HG03064 (cell line): ENCODE data around the gene MYLK2.

Source experiments
- ATAC-seq: cut with Tn5 transposase; IDR thresholded peaks from one replicate; pipeline ENCODE4 v1.9.1; 2021; ENCODE audit warnings: low read depth; ENCODE audit not compliant: unreplicated experiment

Gene MYLK2

DNA sequence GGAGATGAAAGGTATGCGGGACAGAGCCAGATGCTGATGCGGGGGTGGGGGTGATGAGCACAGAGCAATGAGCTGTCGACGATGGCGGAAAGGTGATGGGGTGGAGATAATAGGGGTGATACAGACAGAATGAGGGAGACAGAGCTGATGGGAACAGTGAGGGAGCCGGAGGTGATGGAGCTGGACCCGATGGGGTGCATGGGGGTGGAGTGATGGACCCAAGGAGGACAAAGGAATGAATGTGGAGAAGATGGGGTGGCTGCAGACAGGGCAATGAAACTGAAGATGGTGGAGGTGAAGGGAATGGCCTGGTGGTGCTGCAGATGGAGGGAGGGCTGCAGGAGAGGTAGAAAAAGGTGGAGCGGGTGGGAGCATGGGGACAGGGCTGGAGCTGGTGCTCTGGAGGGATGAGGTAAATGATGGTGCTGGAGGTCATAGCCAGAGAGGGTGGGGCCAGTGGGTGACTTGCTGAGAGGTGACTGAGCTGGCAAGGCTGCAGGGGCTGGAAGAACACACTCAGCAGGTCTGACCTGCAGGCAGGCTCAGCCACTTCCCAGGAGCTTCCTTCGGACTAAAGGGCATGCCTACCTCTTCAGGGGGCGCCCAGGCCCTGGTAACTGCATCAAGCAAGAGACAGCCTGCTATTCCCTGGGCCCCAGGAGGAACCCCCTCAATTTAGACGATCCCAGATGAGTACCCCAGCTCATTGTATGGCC lies 32.2 kb downstream of the MYLK2 start:
- no peak for ATAC-seq

DNA sequence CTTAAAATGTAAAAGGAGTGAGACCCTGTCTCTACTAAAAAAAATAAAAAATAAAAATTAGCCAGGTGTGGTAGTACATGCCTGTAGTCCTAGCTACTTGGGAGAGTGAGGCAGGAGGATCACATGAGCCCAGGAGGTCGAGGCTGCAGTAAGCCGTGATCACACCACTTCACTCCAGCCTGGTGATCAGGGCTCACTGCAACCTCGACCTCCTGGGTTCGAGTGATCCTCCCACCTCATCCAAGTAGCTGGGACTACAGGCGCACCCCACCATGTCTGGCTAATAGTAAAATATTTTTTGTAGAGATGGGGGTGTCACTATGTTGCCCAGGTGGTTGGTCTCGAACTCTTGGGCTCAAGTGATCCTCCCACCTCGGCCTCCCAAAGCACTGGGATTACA lies 34.3 kb downstream of the MYLK2 start:
- no peak for ATAC-seq

- no peak for ATAC-seq
Observed at GRCh38 chr20:31856516-31856915, 37.4 kb downstream of the MYLK2 start.

DNA sequence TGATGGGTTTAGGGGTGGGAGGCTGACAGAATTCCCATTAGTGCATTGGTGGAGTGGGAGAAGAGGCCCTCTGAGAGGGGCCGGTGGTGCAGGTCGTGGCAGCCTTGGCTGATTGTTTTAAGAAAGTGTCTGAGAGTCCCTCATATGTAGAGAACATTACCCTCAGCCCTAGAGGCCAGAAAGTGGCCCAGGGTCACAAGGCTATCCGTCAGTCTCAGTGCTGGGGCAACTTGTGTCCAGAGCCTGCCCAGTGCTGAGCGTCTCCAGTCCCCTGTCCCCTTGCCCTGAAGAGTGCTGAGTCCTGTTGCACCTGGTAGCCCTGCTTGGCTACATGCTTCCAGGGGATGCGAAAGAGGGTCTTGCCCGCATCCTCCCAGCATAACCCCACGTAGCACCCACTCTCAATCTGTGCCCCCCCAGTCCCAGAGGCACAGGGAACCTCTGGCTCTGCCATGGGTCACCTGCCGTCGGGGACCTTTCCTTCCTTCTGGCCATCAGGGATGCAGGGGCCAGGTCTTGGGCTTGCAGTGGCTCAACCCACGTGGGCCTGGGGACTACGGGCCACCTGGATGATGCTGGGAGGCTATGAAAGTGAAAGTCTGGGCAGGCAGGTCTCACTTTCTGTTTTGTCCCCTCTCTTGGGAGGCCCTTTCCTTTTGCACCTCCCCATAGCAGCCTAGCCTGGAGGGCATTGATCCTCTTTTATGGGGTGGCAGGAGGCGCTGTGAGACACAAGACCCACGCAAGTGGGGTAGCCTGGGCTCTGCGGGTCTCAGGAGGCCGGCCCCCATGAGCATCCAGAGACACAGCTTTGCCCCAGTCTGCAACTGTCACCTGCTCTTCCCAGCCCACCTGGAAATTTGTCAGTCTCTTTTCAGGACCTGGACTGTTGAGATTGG lies 39.0 kb downstream of the MYLK2 start:
- no peak for ATAC-seq

DNA sequence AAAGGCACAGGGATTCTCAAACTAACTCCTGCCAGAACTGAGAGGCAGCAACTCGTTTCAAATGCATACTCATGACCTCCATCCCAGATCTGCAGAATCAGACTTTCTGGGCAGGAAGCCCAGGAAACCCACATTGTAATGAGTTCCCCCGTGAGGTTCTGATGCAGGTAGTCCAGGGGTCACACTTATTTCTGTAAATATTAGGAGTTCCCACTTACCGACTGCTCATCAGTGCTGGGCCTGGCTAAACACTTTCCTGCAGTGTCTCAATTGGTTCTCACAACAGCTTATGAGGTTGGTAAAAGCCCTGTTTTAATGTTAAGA lies 39.6 kb downstream of the MYLK2 start:
- no peak for ATAC-seq

DNA sequence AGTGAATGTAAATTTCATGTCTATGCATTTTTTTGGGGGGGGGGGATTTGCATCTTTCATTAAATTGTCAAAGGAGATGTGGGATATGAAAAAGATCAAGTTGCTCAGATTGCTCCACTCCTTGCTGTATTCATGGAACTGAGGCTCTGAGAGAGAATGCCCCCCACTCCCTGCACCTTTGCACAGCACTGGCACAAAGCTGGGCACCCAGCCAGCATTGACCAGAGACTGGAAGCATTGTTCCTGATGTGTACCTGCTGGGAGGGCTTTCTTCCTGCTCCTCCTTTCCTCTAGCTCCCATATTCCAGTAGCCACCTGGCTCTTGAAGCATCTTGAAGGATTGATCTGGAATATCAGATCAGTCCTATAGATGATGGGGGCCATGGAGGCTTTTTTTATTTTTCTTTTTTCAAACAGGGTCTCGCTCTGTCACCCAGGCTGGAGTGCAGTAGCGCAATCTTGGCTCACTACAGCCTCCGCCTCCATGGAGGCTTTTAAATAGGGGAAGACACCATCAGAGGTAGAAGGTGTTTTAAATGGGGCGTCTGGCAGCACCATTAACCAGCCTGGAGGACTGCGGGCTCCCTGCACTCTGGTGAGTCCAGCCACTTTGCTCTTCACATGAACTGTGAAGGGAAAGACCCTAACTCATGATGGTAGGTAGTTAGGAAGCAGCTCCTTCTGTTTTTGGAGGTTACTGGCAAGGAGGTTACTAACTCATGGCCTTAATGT lies 40.3 kb downstream of the MYLK2 start:
- no peak for ATAC-seq

- ATAC-seq, result no peak
Observed at GRCh38 chr20:31859998-31860380, 40.8 kb downstream of the MYLK2 start.

GRCh38 chr20:31860390-31861134 lies 41.4 kb downstream of the MYLK2 start:
- ATAC-seq, result no peak

DNA sequence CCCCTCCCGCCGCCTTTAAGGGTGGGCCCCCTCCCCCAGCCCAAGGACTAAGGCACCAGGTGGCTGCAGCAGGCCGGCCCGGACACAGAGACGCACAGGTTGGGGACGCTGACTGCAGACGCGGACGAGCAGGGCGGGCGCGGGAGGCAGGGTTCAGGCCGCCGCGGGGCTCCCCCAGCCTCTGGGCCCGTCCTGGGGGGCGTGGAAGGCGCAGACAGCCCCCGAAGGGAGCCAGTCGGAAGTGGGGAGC lies 41.9 kb downstream of the MYLK2 start:
- ATAC-seq, result no peak

DNA sequence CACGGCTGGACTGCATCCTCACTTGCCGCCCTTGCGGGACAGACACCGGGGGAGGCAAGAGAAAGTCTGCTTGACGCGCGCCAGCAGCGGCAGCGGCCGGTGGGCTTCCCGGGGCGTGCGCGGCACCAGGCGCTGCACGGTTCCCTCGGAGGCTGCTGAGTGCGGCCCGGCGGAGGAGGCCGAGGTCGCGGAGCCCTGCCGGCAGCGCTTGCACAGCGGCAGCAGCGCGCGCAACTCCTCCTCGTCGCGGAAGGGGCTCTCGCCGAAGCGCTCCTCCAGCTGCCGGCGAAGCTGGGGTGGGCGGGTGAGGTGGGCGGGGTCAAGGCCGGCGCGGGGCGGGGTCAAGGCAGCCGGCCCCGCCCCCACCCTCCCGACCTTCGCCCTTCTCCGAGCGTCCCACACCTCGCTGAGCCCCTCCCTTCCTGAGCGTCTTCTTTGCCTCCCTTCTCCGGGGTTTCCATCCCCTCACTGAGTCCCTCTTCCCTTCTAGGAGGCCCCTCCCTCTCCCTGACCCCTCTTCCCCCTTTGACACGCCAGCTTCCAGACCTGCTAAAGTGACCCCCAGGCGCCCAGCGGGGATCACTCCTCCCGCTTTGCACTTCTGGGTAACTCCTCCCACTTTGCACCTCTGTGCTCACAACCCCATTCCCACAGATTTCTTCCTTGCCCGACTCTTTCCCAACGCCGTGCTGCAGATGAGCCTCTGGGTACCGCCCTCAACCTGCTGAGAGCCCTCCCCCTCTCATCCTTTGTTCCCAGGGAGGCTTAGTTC lies 42.4 kb downstream of the MYLK2 start:
- no peak for ATAC-seq

DNA sequence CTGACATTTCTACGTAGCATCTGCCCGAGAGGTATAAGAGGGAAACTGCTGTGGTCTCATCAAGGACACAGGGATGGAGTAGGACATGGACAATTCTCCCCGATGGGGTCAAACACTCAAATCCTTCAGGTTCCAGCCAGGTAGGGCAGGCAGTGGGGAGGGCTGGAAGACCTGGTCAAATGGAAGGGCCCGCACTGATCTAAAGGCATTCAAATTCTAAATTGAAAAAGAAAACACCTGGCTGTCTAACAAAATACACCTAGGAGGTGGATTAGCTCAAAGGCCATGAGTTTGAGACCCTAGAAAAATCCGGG lies 43.0 kb downstream of the MYLK2 start:
- no peak for ATAC-seq

DNA sequence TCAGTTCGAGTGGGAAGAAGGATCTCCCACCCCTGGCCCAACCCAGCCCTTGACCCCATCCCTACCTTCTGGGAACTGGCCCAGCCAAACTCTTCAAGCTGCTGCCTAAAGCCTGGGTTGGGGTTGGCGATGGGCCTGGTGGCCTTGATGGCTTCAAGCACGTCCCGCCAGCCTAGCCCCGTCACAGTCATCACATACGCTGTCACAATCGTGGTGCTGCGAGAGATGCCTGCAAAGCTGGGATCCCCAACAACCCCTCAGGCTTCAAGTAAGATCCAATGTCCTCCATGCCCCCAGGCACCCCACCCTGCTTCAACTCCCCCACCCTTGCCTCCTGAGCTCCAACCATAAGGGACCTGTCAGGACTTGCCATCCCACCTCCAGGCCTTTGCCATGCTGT lies 43.4 kb downstream of the MYLK2 start:
- no peak for ATAC-seq

DNA sequence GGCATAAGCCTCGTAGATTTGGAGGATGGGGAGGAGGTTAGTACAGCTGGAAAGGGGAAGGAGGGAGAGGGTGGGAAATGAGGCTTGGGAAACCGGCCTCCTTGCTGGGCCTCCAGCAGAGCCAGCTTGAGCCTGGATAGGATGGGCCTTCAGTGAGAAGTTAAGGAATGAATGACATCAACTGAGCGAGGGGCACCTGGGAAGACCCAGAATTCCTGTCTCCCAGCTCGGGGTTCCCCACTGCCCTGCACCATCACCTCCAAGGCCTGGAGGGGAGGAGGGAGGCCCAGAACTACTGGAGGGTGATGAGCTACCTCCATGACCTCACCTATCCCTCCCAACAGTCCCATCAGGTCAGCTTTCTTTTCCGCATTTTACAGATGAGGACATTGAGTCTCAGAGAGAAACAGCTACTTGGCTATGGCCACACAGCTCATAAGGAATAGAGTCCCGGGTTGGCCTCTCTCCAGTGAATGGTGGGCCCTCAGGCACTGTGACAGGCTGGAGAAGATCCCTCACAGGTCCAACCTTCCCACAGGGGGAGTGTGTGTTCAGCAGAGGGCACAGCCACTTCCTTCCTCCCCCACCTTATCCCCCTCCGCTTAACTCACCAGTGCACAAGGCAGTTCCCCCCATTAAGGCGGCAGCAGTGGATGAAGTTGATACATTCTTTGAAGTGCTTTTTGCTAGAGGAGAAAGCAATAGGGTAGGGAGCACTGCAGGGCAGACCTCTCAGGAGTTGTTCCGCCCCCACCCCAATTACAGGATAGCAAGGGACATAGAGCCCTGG lies 44.3 kb downstream of the MYLK2 start:
- ATAC-seq, result no peak

DNA sequence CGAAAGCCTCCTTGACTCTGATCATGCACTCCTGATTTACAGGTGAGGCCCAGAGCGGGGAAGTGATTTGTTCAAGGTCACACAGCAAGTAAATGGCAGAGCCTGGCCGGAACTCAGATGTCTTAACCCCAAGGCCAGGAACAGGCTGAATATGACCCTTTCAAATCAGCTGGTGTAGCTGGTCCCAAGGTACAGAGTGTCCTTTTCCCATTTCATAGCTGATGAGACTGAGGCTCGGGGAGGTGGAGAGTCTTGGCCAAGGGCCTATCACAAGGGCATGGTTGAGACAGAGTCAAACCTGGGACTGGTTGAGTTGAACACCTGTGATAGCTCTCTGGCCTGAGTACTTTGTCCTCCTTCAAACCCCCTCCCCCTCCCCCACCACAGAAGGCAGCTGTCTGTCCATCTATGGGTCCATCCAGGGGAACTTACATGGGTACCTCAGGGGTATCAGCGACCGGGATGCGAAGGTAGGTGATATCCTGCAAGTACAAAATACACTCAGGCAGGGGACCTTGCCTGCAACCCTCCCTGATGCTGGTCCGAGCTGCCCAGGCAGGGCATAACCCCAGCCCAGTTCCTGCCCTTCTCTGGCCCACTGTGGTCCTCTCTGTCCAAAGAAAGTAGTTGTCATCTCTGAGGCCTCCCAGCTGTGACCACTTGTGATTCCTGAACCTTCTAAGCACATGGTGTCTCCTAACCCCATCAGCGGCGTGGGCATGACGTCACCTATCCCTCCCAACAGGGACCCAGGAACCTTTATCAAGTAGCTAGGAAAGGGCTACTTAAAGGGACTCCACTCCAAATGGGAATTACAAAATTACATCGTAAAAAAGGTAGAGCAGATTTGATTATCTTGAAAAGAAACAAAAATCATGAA lies 45.6 kb downstream of the MYLK2 start:
- no peak for ATAC-seq

- no peak for ATAC-seq
Observed at GRCh38 chr20:31866221-31866620, 47.1 kb downstream of the MYLK2 start.

GRCh38 chr20:31868853-31869672 lies 49.9 kb downstream of the MYLK2 start:
- ATAC-seq, result no peak

DNA sequence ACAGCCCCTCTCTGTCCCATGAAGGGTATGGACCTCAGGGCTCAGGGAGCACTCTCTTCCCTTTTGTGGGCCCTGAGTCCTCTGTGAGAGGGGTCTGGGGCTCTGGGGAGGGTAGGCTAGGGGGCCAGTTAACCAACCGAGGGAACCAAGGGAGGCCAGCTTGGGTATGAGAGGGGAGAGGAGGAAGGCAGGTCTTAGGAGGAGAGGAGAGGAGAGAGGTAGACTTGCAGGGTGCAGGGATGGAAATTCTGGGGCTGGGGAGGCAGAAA lies 50.5 kb downstream of the MYLK2 start:
- no peak for ATAC-seq
